Body of pancreas (tissue), 4 donors: ENCODE data around the gene PITPNM2.

Experiments
- POLR2A ChIP-seq, 3 donors: fragments of 450-650 bp; IDR thresholded peaks; one replicate each; pipeline ENCODE4 v1.6.1; 2016; ENCODE audit warnings: antibody characterized with exemption in 3 of 3, mild to moderate bottlenecking in 2 of 3
- TF ChIP-seq, protein P1 (sequence below), 7 experiments: fragments of 450-650 bp in 4 of 7; fragments of 200-600 bp in 3 of 7; sonication (generic) in 3 of 7; IDR thresholded peaks; one replicate each; pipeline ENCODE4 v1.5.1; 2016 to 2019; ENCODE audit warnings: antibody characterized with exemption in 7 of 7

DNA sequence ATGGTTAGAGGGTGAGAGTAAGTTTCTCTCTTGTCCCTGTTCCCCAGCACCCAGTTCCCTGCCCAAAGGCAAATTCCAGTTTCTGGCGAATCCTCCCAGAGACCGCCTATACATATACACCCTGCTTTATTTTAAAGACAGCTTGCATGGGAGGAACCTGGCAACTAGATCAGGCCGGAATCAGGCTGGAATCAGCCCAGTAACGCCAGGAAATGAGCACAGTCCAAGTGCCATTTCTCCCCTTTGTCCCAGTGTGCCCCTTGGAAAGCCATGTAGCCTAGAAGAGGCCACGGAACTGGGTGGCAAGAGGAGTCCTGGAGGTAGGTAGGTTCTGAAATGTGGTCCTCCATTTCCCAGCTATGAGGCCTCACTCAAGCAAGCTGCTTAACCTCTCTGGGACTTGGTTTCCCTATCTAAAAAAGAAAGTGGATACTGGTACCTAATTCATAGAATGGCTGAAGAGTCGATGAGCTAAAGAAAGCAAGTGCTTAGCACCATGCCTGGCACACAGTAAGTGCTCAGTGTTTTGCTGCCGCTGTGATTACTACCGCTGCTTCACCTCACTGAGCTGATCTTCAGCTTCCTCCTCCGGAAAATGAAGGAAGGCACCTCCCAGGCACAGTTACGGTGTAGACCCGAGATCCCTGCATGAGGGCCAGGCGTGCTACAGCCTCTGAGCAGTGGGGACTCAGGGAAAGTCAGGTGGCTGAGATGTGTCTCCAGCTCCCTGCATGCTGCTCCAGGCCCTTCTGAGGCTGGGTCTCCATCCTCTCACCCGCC lies 36.4 kb downstream of the PITPNM2 start:
- TF ChIP-seq, protein P1, sequence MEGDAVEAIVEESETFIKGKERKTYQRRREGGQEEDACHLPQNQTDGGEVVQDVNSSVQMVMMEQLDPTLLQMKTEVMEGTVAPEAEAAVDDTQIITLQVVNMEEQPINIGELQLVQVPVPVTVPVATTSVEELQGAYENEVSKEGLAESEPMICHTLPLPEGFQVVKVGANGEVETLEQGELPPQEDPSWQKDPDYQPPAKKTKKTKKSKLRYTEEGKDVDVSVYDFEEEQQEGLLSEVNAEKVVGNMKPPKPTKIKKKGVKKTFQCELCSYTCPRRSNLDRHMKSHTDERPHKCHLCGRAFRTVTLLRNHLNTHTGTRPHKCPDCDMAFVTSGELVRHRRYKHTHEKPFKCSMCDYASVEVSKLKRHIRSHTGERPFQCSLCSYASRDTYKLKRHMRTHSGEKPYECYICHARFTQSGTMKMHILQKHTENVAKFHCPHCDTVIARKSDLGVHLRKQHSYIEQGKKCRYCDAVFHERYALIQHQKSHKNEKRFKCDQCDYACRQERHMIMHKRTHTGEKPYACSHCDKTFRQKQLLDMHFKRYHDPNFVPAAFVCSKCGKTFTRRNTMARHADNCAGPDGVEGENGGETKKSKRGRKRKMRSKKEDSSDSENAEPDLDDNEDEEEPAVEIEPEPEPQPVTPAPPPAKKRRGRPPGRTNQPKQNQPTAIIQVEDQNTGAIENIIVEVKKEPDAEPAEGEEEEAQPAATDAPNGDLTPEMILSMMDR (IDR thresholded peaks at IDR 0.05): no peak
- no peak for TF ChIP-seq POLR2A (IDR thresholded peaks at IDR 0.05)
